Activated naive CD4-positive, alpha-beta T cell treated with anti-CD3 and anti-CD28 coated beads for 36 hours (primary cell): ENCODE data around the gene SLC22A17. TPM values are rescaled to one million over a fixed set of nuclear protein-coding genes. Genes with fewer than 3 reads are reported as not detected.
"Not testable (repeated sequence)": the region's sequence is repeated elsewhere in the genome, so short reads cannot be mapped to it uniquely, and the experiment has no call there.

Source experiments
- CTCF ChIA-PET: fragments of 350-600 bp; sonication (Branson Sonifier 250); formaldehyde crosslinking; loops from one replicate; lab custom pipeline; 2021; ENCODE audit warnings: antibody characterized with exemption; lab: Charles Lee
- DNase-seq: peaks from one replicate; pipeline ENCODE4 v3.0.0-alpha.2; 2020
- H3K27ac Mint-ChIP-seq: one replicate; pipeline ENCODE4 v1.8.0; 2021; ENCODE audit warnings: mild to moderate bottlenecking, mixed read lengths
- H3K27me3 Mint-ChIP-seq: one replicate; pipeline ENCODE4 v1.8.0; 2021; ENCODE audit warnings: low read depth, mixed read lengths
- H3K36me3 Mint-ChIP-seq: one replicate; pipeline ENCODE4 v1.8.0; 2021; ENCODE audit warnings: low read depth, mixed read lengths
- H3K4me1 Mint-ChIP-seq: one replicate; pipeline ENCODE4 v1.8.0; 2021; ENCODE audit warnings: low read depth, mixed read lengths
- H3K4me3 Mint-ChIP-seq: one replicate; pipeline ENCODE4 v1.8.0; 2021; ENCODE audit warnings: mild to moderate bottlenecking, moderate library complexity, mixed read lengths
- H3K9me3 Mint-ChIP-seq: one replicate; pipeline ENCODE4 v1.8.0; 2021; ENCODE audit warnings: mixed read lengths
- intact Hi-C: fragments of 100-400 bp; cut with micrococcal nuclease; formaldehyde crosslinking; loops from one replicate; pipeline ENCODE4 v1.15.1; 2023
- total RNA-seq, 2 experiments: library from RNA; stranded (reverse); gene quantifications; one replicate each; pipeline ENCODE4 v1.2.3, GENCODE V29; 2021

SLC22A17 gene
- total RNA-seq, 2 experiments from 2014 or later: 3.5 to 4.8 TPM

- intact Hi-C loops: no loop called here
- Mint-ChIP-seq H3K27ac (no peak overlapping the region), H3K4me3 (no peak overlapping the region), H3K27me3 (no peaks in the 10 kb centered on the region), H3K36me3 (no peaks in the 10 kb centered on the region), H3K9me3 (no peaks in the 10 kb centered on the region), H3K4me1 (peaks cover 3% of the 10 kb centered on the region)
- CTCF ChIA-PET: interaction anchor here (0.9 kb wide), 1 partner anchor 33 kb away, joined by 3 read pairs; no protein-coding TSS in a partner anchor
- DNase-seq: no peak
Observed at GRCh38 chr14:23346693-23347405, 5.8 kb downstream of the SLC22A17 start.

- no peak for DNase-seq
- intact Hi-C loops: no loop called here
- H3K27me3 Mint-ChIP-seq: no peaks in the 10 kb centered on the region
Observed at GRCh38 chr14:23345987-23346692, 6.5 kb downstream of the SLC22A17 start.

GRCh38 chr14:23344481-23344880, 8.2 kb downstream of the SLC22A17 start:
- no peaks in the 10 kb centered on the region for H3K9me3 Mint-ChIP-seq
- no peak overlapping the region for H3K27ac Mint-ChIP-seq
- CTCF ChIA-PET: no interaction called here
- DNase-seq: no peak
- H3K4me3 Mint-ChIP-seq: no peak overlapping the region
- peaks cover 2% of the 10 kb centered on the region for H3K27me3 Mint-ChIP-seq
- peaks cover 1% of the 10 kb centered on the region for H3K36me3 Mint-ChIP-seq
- intact Hi-C loops: no loop called here
- no peaks in the 10 kb centered on the region for H3K4me1 Mint-ChIP-seq

More at GRCh38 chr14:23345987-23346692, 6.5 kb downstream of the SLC22A17 start:
- H3K4me3 Mint-ChIP-seq: no peak overlapping the region
- H3K36me3 Mint-ChIP-seq: no peaks in the 10 kb centered on the region
- no peak overlapping the region for H3K27ac Mint-ChIP-seq
- CTCF ChIA-PET: interaction anchor here (1.0 to 1.3 kb wide), 4 partner anchors 15 to 36 kb away, joined by 3 to 9 read pairs (median 4); no protein-coding TSS in a partner anchor
- no peaks in the 10 kb centered on the region for H3K9me3 Mint-ChIP-seq
- peaks cover under 1% of the 10 kb centered on the region for H3K4me1 Mint-ChIP-seq

GRCh38 chr14:23339506-23340268, 13.0 kb downstream of the SLC22A17 start:
- Mint-ChIP-seq H3K9me3 (no peaks in the 10 kb centered on the region), H3K27me3 (peaks cover 5% of the 10 kb centered on the region), H3K27ac (no peak overlapping the region), H3K4me3 (no peak overlapping the region), H3K36me3 (peaks cover 1% of the 10 kb centered on the region), H3K4me1 (no peaks in the 10 kb centered on the region)
- DNase-seq: no peak
- intact Hi-C loops: no loop called here
- CTCF ChIA-PET: interaction anchor here (0.9 kb wide), 1 partner anchor 41 kb away, joined by 3 read pairs; no protein-coding TSS in a partner anchor

- H3K4me1 Mint-ChIP-seq: no peaks in the 10 kb centered on the region
- peaks cover 6% of the 10 kb centered on the region for H3K27me3 Mint-ChIP-seq
- peaks cover 1% of the 10 kb centered on the region for H3K36me3 Mint-ChIP-seq
- no peaks in the 10 kb centered on the region for H3K9me3 Mint-ChIP-seq
- H3K4me3 Mint-ChIP-seq: no peak overlapping the region
- intact Hi-C loops: no loop called here
- CTCF ChIA-PET: interaction anchor here (1.8 kb wide), 1 partner anchor 9 kb away, joined by 5 read pairs; no protein-coding TSS in a partner anchor
- H3K27ac Mint-ChIP-seq: no peak overlapping the region
- no peak for DNase-seq
Observed at GRCh38 chr14:23335623-23336022, 17.1 kb downstream of the SLC22A17 start.

GRCh38 chr14:23327947-23328744, 24.5 kb downstream of the SLC22A17 start:
- Mint-ChIP-seq H3K36me3 (peaks cover 21% of the 10 kb centered on the region), H3K9me3 (no peaks in the 10 kb centered on the region), H3K27ac (no peak overlapping the region), H3K4me1 (peaks cover 6% of the 10 kb centered on the region), H3K27me3 (no peaks in the 10 kb centered on the region), H3K4me3 (no peak overlapping the region)
- CTCF ChIA-PET: interaction anchor here (0.6 to 5.9 kb wide), 7 partner anchors 10 to 235 kb away, joined by 3 to 76 read pairs (median 5); partner anchors contain the start of genes CMTM5 and PPP1R3E
- DNase-seq: peak; percentile 85
- intact Hi-C loops: loop anchor here (1.0 to 2.0 kb wide), 5 partner anchors 25 to 231 kb away; partner anchors contain the start of genes NGDN and SLC22A17

GRCh38 chr14:23326491-23327332, 26.0 kb downstream of the SLC22A17 start:
- Mint-ChIP-seq H3K4me1 (peaks cover 14% of the 10 kb centered on the region), H3K4me3 (no peak overlapping the region), H3K27ac (no peak overlapping the region), H3K9me3 (no peaks in the 10 kb centered on the region), H3K36me3 (peaks cover 35% of the 10 kb centered on the region), H3K27me3 (no peaks in the 10 kb centered on the region)
- CTCF ChIA-PET: interaction anchor here (0.6 to 5.9 kb wide), 27 partner anchors 8 to 250 kb away, joined by 3 to 76 read pairs (median 4); partner anchors contain the start of genes CMTM5 and PPP1R3E
- intact Hi-C loops: no loop called here
- no peak for DNase-seq

GRCh38 chr14:23325746-23326145, 26.9 kb downstream of the SLC22A17 start:
- DNase-seq, H3K9me3 Mint-ChIP-seq, H3K27me3 Mint-ChIP-seq, intact Hi-C loops, H3K4me3 Mint-ChIP-seq, H3K27ac Mint-ChIP-seq: not testable (repeated sequence)
- peaks cover 14% of the 10 kb centered on the region for H3K4me1 Mint-ChIP-seq
- CTCF ChIA-PET: interaction anchor here (0.7 to 5.9 kb wide), 10 partner anchors 10 to 237 kb away, joined by 3 to 76 read pairs (median 4); partner anchors contain the start of gene CMTM5
- peaks cover 35% of the 10 kb centered on the region for H3K36me3 Mint-ChIP-seq

- CTCF ChIA-PET: interaction anchor here (0.6 to 4.5 kb wide), 5 partner anchors 22 to 143 kb away, joined by 3 to 30 read pairs (median 3); partner anchors contain the start of genes PPP1R3E and SLC22A17
- DNase-seq: no peak
- no peaks in the 10 kb centered on the region for H3K9me3 Mint-ChIP-seq
- intact Hi-C loops: no loop called here
- H3K4me3 Mint-ChIP-seq: no peak overlapping the region
- no peaks in the 10 kb centered on the region for H3K27me3 Mint-ChIP-seq
- H3K4me1 Mint-ChIP-seq: peaks cover 15% of the 10 kb centered on the region
- no peak overlapping the region for H3K27ac Mint-ChIP-seq
- H3K36me3 Mint-ChIP-seq: peaks cover 35% of the 10 kb centered on the region
Observed at GRCh38 chr14:23324993-23325392, 27.7 kb downstream of the SLC22A17 start.

GRCh38 chr14:23324455-23324846, 28.2 kb downstream of the SLC22A17 start:
- Mint-ChIP-seq H3K36me3 (peaks cover 35% of the 10 kb centered on the region), H3K4me3 (peak overlapping the region; percentile 6), H3K27ac (no peak overlapping the region), H3K9me3 (no peaks in the 10 kb centered on the region), H3K4me1 (peaks cover 20% of the 10 kb centered on the region), H3K27me3 (no peaks in the 10 kb centered on the region)
- no peak for DNase-seq
- intact Hi-C loops: no loop called here
- CTCF ChIA-PET: interaction anchor here (0.8 to 4.5 kb wide), 3 partner anchors 28 to 144 kb away, joined by 3 to 30 read pairs (median 3); partner anchors contain the start of gene SLC22A17
